ENCODE results near the gene APOBEC2. TPM values are rescaled to one million over a fixed set of nuclear protein-coding genes. Genes with fewer than 3 reads are reported as not detected.

Gene APOBEC2
- total and polyA plus RNA-seq, 9 of the 15 experiments (the other 6 are each of a cell fraction or from before 2014, with no cell fraction given), result 0.25 to 1.6 TPM; not detected in 7

- 0 out of 2 replicates have a peak, but pooled peaks have one; percentile 22 for TF ChIP-seq HMBOX1 (IDR thresholded peaks at IDR 0.05)
- no peak for TF ChIP-seq DACH1 (IDR thresholded peaks at IDR 0.05; ENCODE audit: partially characterized antibody)
- TF ChIP-seq POLR2AphosphoS5 (IDR thresholded peaks at IDR 0.05; ENCODE audit: control insufficient read depth, insufficient read depth, low read depth, low read length), result 0 out of 2 replicates have a peak, but pooled peaks have one; percentile 28
- peak; percentile 50; the same call in 1 of the 2 replicates for TF ChIP-seq LCOR (CRISPR knock-in tag; IDR thresholded peaks at IDR 0.05)
- TF ChIP-seq AFF4 (CRISPR knock-in tag; IDR thresholded peaks at IDR 0.05), result peak; percentile 62; the same call in 1 of the 2 replicates
- TF ChIP-seq CHD4 (IDR thresholded peaks at IDR 0.05; ENCODE audit: insufficient read depth, insufficient replicate concordance, low read depth, low read length, poor library complexity, severe bottlenecking), result no peak
- peak; percentile 68 for TF ChIP-seq L3MBTL2 (IDR thresholded peaks at IDR 0.05)
- TF ChIP-seq, protein P1, sequence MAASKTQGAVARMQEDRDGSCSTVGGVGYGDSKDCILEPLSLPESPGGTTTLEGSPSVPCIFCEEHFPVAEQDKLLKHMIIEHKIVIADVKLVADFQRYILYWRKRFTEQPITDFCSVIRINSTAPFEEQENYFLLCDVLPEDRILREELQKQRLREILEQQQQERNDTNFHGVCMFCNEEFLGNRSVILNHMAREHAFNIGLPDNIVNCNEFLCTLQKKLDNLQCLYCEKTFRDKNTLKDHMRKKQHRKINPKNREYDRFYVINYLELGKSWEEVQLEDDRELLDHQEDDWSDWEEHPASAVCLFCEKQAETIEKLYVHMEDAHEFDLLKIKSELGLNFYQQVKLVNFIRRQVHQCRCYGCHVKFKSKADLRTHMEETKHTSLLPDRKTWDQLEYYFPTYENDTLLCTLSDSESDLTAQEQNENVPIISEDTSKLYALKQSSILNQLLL (CRISPR knock-in tag; IDR thresholded peaks at IDR 0.05; ENCODE audit: borderline replicate concordance), result no peak
- TF ChIP-seq ZNF354B (CRISPR knock-in tag; IDR thresholded peaks at IDR 0.05), result 0 out of 2 replicates have a peak, but pooled peaks have one; percentile 48
- peak; percentile 67 for TF ChIP-seq MYC (IDR thresholded peaks at IDR 0.05; ENCODE audit: low read depth, low read length)
- 0 out of 2 replicates have a peak, but pooled peaks have one; percentile 18 for TF ChIP-seq MYC (CRISPR knock-in tag; IDR thresholded peaks at IDR 0.05; ENCODE audit: borderline replicate concordance, low read depth)
- no peak for TF ChIP-seq STAT5B (CRISPR knock-in tag; IDR thresholded peaks at IDR 0.05)
- no peak for TF ChIP-seq CREBBP (IDR thresholded peaks at IDR 0.05; ENCODE audit: low read depth, low read length)
- TF ChIP-seq RBBP5 (IDR thresholded peaks at IDR 0.05; ENCODE audit: borderline replicate concordance, insufficient read depth, low read length, poor library complexity, severe bottlenecking), result no peak
- TF ChIP-seq ARNT (IDR thresholded peaks at IDR 0.05), result peak; percentile 41 to 60; a peak in 2 of 4 replicates
Measured at GRCh38 chr6:41073968-41074691, 21.1 kb downstream of the APOBEC2 start (continued).

All from K562 (cell line).